GM04504 (cell line): ENCODE results near the gene PTCD1.
A peak's percentile ranks its signal among the peaks of the same experiment; 100 is the strongest.
"Not testable (repeated sequence)": the region's sequence is repeated elsewhere in the genome, so short reads cannot be mapped to it uniquely, and the experiment has no call there.

Experiments used
- DNase-seq: peaks from one replicate; pipeline ENCODE4 v3.0.0-alpha.2; 2012; ENCODE audit warnings: low read depth

The PTCD1 gene

DNA sequence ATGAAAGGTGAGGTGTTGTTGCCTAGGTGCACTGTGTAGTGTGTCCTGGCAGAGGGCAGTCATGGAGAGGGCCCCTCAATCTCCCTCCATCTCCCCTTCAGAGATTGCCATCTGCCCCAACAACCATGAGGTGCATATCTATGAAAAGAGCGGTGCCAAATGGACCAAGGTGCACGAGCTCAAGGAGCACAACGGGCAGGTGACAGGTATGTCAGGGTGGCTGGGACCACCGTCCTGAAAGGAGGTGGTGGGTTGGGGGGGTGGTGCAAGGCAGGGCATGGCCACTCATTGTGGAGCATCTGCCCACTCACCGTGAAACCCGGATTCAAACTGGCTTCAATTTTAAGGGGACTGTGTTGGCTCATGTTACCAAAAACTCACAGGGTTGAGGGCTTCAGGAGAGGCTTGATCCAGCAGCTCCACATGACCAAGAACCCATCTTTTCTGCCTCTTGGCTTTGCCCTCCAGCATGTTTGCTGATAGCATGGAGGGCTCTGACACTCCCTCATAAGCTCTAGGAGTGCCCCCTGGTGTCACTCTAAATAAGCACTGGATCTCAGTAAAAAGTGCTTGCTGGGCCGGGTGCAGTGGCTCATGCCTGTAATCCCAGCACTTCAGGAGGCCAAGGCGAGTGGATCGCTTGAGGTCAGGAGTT lies 51.9 kb downstream of the PTCD1 start:
- no peak for DNase-seq

GRCh38 chr7:99385564-99385963 lies 53.0 kb downstream of the PTCD1 start:
- DNase-seq = no peak

GRCh38 chr7:99384523-99384922 lies 54.1 kb downstream of the PTCD1 start:
- no peak for DNase-seq

DNA sequence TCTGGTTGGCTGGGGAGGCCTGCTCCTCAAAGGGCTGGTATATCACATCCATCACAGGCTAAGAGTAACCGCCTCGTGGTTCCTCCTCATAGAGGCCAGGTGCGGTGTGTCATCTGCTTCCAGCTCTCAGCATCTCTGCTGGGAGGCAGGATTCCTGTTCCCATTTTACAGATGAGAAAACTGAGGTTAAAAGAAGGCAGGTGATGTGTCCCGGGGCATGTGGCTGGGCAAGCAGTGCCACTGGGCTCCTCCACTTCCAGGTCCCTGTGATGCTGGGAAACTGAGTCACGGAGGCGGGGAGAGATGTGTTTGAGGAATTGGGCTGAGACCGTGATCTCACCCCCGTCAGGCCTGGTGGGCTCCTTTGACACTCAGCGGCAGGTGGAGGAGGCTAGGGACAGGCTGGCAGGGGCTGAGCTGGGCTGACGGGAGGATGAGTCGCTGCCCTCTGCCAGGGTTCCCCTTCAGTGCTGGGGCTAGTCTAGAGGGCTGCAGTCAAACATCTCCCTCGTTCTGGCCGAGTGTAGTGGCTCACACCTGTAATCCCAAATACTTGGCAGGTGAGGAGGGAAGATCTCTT lies 54.7 kb downstream of the PTCD1 start:
- no peak for DNase-seq

DNA sequence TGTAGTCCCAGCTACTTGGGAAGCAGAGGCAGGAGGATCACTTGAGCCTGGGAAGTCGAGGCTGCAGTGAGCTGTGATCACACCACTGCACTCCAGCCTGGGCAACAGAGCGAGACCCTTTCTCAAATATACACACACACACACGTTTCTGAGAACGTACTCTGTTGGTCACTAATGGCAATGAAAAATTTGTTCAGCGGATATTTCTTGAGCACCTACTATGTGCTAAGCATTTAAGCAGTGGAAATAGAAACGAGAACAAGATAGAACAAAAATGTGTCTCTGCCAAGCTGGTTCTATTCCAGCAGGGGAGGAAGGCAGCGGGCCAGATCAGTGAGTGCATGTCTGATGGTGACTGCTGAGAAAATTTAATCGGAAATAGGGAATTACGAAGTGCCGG lies 55.4 kb downstream of the PTCD1 start:
- DNase-seq = no peak

DNA sequence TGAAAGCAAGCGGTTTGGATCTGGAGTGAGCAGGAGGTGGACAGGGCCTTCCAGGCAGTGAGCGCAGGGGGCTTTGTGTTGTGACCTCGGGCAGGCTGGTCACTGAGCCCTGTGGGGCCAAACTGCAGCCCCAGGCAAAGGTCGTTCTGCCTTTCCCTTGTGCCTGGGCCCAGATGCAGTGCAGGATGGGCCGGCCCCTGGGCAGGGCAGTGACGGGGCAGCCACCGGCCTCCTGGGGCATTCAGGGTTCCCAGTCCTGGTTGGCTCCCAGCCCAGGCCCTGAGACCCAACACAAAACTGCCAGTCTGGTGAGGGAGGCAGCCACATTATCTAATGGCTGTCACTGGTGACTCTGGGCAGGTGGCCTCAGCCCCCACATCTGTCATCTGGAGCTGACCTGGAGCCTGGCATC lies 56.9 kb downstream of the PTCD1 start:
- DNase-seq = no peak

DNA sequence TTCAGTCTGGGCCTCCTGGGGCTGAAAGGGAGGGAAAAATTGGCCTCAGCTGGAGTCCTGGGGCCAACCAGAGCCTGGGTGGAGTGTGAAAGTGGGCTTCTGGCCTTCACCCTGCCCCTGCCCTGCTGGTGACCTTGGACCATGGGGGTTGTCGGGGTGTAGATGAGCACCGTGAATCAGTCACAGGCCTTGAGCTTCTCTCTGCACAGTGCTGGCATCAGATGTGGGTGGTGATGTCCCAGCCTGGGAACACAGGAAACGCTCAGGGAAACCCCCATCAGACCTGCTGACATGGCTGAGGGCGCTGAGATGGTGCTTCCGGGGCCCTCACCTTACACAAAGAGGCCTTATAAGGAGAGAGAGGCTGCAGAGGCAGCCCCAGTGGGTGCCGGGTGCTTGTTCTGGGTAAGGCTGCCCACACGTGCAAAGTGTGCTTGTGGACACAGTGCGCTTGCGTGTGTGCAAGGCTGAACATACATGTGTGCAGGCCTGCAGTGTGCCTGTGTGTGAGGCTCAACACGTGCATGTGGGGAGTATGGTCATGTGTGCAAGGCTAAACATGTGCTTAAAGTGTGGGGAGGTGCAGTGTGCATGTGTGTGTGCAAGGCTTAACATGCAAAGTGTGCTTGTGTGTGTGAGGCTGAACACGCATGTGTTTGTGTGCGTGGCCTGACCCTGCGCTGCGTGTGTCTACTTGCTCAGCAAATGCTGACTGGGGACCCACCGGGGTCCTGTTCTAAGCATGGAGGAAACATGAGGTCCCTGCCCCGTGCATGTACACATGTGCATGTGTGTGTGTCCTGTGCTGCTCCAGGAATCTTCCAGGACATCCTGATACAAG lies 57.6 kb downstream of the PTCD1 start:
- DNase-seq = no peak

GRCh38 chr7:99380032-99380822 lies 58.4 kb downstream of the PTCD1 start:
- no peak for DNase-seq

GRCh38 chr7:99379693-99380031 lies 58.9 kb downstream of the PTCD1 start:
- not testable (repeated sequence) for DNase-seq

DNA sequence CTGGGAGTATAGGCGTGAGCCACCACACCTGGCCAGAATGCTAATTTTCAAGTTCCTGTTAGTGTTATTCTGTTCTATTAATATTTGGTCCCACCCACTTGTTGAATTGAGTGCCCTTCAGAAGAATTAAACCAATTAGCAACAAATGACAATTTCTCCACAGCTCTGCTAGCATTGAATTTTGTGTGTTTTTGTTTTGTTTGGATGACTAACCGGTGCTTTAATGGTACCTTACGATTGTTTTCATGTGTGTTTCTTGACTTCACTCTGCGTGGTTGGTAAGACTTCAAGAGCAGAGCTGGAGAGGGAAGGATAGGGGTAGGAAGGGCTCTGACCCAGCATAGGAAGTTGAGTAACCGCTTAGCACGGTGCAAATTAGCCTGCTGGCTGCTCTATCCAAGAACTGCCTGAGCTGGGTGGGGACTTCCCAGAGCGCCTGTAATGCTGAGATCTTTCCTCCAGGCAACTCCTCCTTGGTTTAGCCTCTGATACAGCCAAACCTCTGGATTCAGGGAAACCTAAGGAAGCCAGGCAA lies 59.5 kb downstream of the PTCD1 start:
- peak; percentile 94 for DNase-seq

DNA sequence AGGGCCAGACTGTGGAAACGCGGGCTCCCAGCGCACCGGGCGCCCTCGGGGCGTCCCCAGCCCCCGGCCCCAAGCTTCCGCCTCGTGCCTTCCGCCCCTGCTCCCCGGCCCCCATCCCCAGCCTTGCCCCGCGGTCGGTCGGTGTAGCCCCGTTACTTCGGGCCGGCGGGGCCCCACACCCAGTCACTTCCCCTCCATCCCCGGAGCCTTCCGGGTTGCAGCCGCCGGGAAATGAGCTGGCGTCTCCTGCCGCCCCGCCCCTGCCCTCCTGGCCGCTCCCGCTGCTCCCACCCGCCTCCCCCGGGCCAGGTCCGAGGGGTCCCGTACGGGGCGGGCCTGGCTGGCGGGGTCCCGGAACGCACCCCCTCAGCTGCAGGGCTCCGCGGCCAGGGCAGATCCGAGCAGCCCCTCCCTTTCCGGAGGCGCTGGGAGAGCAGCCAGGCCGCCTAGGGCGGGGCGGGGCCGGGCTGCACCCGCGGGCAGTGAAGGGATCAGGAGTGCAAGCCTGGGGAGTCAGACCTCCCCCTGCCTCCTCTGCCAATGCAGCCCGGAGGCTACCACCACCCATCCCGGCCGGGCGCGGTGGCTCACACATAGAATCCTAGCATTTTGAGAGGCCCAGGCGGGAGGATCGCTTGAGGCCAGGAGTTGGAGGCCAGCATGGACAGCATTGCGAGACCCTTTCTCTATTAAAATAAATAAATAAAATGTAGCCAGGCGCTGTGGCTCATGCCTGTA lies 63.4 kb downstream of the PTCD1 start:
- DNase-seq = peak; percentile 52

- DNase-seq = peak; percentile 36
Observed at GRCh38 chr7:99374111-99375064, 64.2 kb downstream of the PTCD1 start, which contains the start of gene ARPC1B. TSS of gene ARPC1B (plus strand) at chr7:99374730. CDS start at chr7:99385715, 10,985 bp downstream.

DNA sequence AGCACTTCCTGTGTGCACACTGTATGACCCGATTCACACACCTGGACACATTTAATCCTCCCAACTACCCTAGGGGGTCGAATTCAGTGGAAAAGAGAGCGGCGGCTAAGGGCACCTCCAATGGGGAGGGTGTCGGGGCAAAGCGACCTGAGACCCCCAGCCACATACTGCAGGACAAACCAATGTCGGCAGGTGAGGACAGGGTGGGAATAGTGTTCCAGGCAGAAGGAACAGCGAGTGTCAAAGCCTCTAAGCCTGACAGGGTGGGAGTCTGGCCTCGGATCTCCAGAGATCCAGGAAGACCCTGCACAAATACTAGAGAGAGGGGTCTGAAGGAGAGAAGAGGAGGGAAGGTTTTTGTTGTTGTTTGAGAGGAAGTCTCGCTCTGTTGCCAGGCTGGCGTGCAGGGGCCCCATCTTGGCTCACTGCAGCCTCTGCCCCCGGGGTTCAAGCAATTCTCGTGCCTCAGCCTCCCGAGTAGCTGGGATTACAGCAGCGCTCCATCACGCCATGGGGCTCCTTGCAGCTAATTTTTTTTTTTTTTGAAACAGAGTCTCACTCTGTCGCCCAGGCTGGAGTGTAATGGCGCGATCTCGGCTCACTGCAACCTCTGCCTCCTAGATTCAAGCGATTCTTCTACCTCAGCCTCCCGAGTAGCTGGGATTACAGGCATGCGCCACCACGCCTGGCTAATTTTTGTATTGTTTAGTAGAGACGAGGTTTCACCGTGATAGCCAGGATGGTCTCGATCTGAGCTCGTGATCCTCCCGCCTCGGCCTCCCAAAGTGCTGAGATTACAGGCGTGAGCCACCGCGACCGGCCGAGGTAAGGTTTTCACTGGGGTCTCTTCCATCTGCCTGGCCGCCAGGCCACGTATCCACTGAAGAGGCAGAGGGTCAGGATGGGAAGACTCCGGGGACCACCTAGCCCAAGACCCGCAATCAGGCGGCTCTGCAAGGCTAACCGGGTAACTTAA lies 65.2 kb downstream of the PTCD1 start:
- no peak for DNase-seq

GRCh38 chr7:99372275-99373090 lies 66.1 kb downstream of the PTCD1 start:
- no peak for DNase-seq

GRCh38 chr7:99371376-99371920 lies 67.2 kb downstream of the PTCD1 start:
- DNase-seq = no peak

- peak; percentile 29 for DNase-seq
Observed at GRCh38 chr7:99369767-99370391, 68.7 kb downstream of the PTCD1 start.

GRCh38 chr7:99368750-99369389 lies 69.7 kb downstream of the PTCD1 start:
- DNase-seq = no peak
